ENCODE measurements around the gene RTP3. TPM values are rescaled to one million over a fixed set of nuclear protein-coding genes. Genes with fewer than 3 reads are reported as not detected.
A peak's percentile ranks its signal among the peaks of the same experiment; 100 is the strongest.

Gene RTP3
- polyA plus RNA-seq, 1 of the 3 experiments (the other 2 are of a cell fraction), result not detected

DNA sequence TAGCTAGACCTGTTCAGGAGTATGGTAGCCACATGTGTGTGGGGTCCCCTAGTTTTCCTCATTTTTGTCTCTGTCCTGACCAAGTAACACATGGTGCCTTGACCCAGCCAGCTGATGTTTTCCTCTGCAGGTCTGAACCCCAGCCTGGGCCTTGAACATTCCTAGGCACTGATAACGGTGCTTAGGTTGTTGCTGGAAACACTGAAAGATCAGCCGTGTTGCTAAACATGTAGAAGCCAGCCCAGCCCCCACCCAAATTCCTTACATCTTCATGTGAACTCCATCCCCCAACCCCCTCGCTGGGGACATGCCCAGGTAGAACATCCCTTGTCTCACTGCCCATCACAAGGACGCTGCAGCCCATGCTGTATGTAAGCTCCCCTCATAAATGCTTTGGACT is 18.7 kb downstream of the RTP3 start:
- H3K27ac ChIP-seq (ENCODE audit: low read depth in 2 of 2, low read length in 1 of 2), result no peak overlapping the region
- H3K27me3 ChIP-seq (ENCODE audit: insufficient read depth), result no peaks in the 10 kb centered on the region
- 54% methylated on average over 3 of the region's 4 CpGs for WGBS (ENCODE audit: low lambda C conversion rate)
- no peaks in the 10 kb centered on the region for H3F3A ChIP-seq (replicated peaks; ENCODE audit: insufficient read depth)
- H3K4me1 ChIP-seq (ENCODE audit: control insufficient read depth in 1 of 2, insufficient read depth in 2 of 2, low read depth in 1 of 2, low read length in 1 of 2), result no peaks in the 10 kb centered on the region
- TF ChIP-seq RCOR1 (IDR thresholded peaks at IDR 0.05; ENCODE audit: low read length) (no peak), POLR2AphosphoS5 (IDR thresholded peaks at IDR 0.05; ENCODE audit: low read depth, low read length) (no peak), RFX5 (IDR thresholded peaks at IDR 0.05; ENCODE audit: low read length) (no peak), YY1 (IDR thresholded peaks at IDR 0.05; ENCODE audit: low read depth) (no peak), FOXM1 (IDR thresholded peaks at IDR 0.05; ENCODE audit: low read depth) (no peak), PBX3 (IDR thresholded peaks at IDR 0.05) (no peak), JUND (IDR thresholded peaks at IDR 0.05) (no peak), CHD2 (IDR thresholded peaks at IDR 0.05; ENCODE audit: low read length, partially characterized antibody) (no peak)
- no peak overlapping the region for H3K4me2 ChIP-seq
- H3K9me2 ChIP-seq, result no peaks in the 10 kb centered on the region
- no peaks in the 10 kb centered on the region for H3K79me2 ChIP-seq (ENCODE audit: insufficient read depth)
- no peak overlapping the region for H2AFZ ChIP-seq (ENCODE audit: low read depth)
- H3K36me3 ChIP-seq (replicated peaks in 1 of 2; ENCODE audit: control insufficient read depth in 1 of 2, insufficient read depth in 2 of 2, low read length in 1 of 2), result no peaks in the 10 kb centered on the region
- DNase-seq, result no peak
- no peaks in the 10 kb centered on the region for H4K20me1 ChIP-seq (ENCODE audit: insufficient read depth)
- no peak overlapping the region for H3K9ac ChIP-seq
- ChIA-PET CTCF (interaction anchor here (1.3 to 1.7 kb wide), 3 partner anchors 13 to 42 kb away, joined by 3 to 7 read pairs (median 4); no protein-coding TSS in a partner anchor), POLR2A (no interaction called here)
- H3K4me3 ChIP-seq (ENCODE audit: low read depth in 2 of 2, low read length in 1 of 2), result no peak overlapping the region
- no peaks in the 10 kb centered on the region for H3K9me3 ChIP-seq

GRCh38 chr3:46517016-46517783 is 19.4 kb downstream of the RTP3 start:
- Histone ChIP-seq H4K20me1 (ENCODE audit: insufficient read depth) (no peaks in the 10 kb centered on the region), H3K36me3 (replicated peaks in 1 of 2; ENCODE audit: control insufficient read depth in 1 of 2, insufficient read depth in 2 of 2, low read length in 1 of 2) (no peaks in the 10 kb centered on the region), H3K4me1 (ENCODE audit: control insufficient read depth in 1 of 2, insufficient read depth in 2 of 2, low read depth in 1 of 2, low read length in 1 of 2) (no peaks in the 10 kb centered on the region), H3K4me2 (no peak overlapping the region), H2AFZ (ENCODE audit: low read depth) (no peak overlapping the region), H3K27me3 (ENCODE audit: insufficient read depth) (no peaks in the 10 kb centered on the region), H3K9me2 (no peaks in the 10 kb centered on the region), H3K79me2 (ENCODE audit: insufficient read depth) (no peaks in the 10 kb centered on the region), H3K4me3 (ENCODE audit: low read depth in 2 of 2, low read length in 1 of 2) (no peak overlapping the region), H3K27ac (ENCODE audit: low read depth in 2 of 2, low read length in 1 of 2) (no peak overlapping the region), H3F3A (replicated peaks; ENCODE audit: insufficient read depth) (no peaks in the 10 kb centered on the region), H3K9ac (no peak overlapping the region), H3K9me3 (no peaks in the 10 kb centered on the region)
- whole genome bisulfite sequencing (ENCODE audit: low lambda C conversion rate), result 59% methylated on average over 7 of the region's 7 CpGs
- peak; percentile 53; the same call in 1 of the 2 replicates for TF ChIP-seq FOSL2 (IDR thresholded peaks at IDR 0.05; ENCODE audit: borderline replicate concordance, low read depth)
- peak; percentile 25; the same call in 1 of the 2 replicates for TF ChIP-seq TCF12 (IDR thresholded peaks at IDR 0.05)
- TF ChIP-seq, protein P1, sequence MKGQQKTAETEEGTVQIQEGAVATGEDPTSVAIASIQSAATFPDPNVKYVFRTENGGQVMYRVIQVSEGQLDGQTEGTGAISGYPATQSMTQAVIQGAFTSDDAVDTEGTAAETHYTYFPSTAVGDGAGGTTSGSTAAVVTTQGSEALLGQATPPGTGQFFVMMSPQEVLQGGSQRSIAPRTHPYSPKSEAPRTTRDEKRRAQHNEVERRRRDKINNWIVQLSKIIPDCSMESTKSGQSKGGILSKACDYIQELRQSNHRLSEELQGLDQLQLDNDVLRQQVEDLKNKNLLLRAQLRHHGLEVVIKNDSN (IDR thresholded peaks at IDR 0.05; ENCODE audit: borderline replicate concordance, low read depth), result no peak
- peak; percentile 53; the same call in 1 of the 2 replicates for TF ChIP-seq MAX (IDR thresholded peaks at IDR 0.05; ENCODE audit: low read depth)
- peak; percentile 48 for TF ChIP-seq JUND (IDR thresholded peaks at IDR 0.05)
- POLR2A ChIA-PET, result interaction anchor here (0.6 kb wide), 1 partner anchor 136 kb away, joined by 5 read pairs; no protein-coding TSS in a partner anchor
- no peak for DNase-seq
- CTCF ChIA-PET, result interaction anchor here (1.3 to 1.7 kb wide), 3 partner anchors 14 to 41 kb away, joined by 3 to 7 read pairs (median 4); no protein-coding TSS in a partner anchor
